ENCODE data around the gene SFMBT2.

SFMBT2 gene

DNA sequence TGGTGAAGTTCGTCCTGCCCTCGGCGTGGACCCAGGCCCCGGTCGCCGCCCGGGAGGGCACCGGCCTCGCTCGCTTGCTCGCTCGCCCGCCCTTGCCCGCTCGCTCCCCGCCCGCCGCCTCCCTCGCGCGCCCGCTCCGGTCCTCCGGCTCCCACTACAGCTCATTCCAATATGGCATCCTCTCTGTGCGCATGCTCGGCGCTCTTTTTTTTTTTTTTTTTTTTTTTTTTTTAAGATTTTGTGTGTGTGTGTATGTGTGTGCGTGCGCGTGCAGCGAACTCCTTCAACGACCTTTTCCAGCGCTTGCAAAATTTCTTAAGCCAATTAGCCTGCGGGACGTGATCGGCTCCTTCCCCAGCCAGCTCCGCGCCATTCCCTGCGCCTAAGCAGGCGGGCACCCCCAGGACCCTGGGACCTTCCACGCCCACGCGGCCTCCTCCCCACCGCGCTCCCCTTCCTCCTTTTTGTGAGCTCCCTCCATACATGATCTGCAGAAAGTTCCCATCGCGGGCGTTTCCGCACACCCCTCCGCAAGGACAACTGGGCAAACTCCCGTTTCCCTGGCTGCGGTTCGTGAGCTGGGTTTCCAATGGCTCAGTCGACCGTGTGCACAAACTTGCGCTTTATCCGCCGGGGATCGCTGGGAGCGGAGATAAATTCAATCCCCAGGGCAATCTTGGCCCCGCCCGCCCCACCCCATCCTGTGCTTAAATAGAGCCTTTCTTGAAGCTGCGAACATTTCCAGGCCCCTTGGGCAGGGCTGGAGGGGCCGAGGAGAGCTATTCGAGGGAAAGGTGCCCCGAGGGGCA lies at the start of gene SFMBT2:
TSS of gene SFMBT2 (minus strand) at position 173 of the 809 bp plus-strand sequence. CDS start 29,136 bp downstream, outside the sequence.
- DNase-seq (ENCODE audit: low spot score): peak; percentile 15

DNA sequence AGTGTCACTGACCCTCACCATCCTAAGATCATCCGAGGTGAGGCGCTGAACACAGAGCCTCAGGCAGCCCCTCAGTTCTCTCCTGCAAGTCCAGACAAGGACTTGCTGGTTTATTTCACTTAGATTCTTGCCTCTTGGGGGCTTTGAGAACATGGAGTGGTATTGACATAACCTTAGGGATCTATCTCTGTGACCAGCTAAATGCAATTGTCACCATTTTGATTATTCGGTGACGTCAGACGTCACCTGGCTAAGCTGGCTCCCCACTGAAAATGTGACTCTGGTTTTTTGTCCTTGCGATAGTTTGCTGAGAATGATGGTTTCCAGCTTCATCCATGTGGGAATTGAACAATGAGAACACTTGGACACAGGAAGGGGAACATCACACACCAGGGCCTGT lies 49.2 kb upstream of the SFMBT2 start:
- DNase-seq (ENCODE audit: low spot score): no peak

DNA sequence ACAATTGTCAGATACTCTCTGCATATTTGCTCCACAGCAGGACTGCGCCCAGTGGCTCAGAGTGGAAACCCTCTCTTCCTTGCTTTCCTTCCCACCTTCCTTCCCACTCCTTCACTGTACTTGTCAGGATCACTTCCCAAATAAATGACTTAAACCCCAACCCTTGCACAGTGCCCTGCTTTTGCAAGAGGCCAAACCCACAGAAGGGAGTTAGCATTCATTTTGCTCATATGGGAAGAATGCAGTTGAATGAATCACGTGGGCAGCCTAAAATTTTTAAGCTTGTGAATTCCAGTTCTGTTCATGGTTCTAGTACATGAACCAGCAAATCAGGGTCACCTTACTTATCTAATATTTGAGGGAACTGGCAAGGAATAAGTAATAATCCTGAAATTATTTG lies 47.7 kb upstream of the SFMBT2 start:
- DNase-seq (ENCODE audit: low spot score): no peak

DNA sequence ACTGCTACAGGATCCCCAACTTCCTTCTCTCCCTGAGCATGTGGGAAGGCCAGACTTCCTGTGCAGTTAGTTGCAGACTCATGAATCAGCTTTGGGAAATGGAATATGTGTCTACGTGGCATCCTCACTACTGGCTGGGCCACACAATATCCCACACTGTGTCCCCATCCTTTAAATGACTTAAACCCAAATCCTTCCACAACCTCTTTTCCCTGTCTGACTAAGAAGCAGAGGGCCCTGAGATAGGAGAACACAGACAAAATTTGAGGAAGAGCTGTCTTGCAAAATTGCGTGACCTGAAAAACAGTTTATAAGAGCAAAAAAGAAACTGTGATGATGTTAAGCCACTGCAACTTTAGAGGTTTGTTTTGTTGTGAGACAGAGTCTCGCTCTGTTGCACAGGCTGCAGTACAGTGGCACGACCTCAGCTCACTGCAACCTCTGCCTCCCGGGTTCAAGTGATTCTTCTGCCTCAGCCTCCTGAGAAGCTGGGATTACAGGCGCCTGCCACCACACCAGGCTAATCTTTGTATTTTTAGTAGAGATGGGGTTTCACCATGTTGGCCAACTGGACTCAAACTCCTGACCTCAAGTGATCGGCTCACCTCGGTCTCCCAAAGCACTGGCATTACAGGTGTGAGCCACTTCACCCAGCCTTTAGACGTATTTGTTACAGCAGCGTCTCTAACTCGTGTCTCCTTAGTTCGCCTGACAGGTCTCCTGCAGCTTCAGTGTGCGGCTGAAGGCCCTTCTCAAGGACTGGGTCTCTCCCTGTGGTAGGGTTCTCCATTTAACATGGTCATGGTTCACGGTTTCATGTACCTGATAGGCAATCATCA lies 46.9 kb upstream of the SFMBT2 start:
- no peak for DNase-seq (ENCODE audit: low spot score)

DNA sequence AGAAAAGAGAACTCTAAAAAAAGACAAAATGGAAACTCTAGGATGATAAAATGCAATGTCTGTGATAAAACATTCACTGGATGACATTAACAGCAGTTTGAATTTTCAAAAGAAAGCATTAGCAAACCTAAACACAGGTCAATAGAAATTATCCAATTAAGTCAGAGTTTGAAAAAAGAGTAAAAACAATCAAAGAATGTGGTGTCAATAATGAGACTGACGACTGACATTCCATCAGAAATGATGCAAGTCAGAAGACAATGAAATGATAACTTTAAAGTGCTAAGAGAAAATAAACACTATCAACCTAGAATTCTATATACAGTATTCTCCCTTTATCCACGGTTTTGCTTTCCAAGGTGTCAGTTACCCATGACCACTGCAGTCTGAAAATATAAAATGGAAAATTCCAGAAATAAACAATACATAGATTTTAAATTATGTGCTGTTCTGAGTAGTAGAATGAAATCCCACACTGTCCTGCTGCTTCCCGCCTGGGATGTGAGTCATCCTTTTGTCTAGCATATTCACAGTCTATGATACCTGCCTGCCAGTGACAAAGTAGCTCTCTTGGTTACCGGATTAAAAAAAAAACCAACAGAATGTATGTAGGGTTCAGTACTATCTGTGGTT lies 38.3 kb upstream of the SFMBT2 start:
- no peak for DNase-seq (ENCODE audit: low spot score)

DNA sequence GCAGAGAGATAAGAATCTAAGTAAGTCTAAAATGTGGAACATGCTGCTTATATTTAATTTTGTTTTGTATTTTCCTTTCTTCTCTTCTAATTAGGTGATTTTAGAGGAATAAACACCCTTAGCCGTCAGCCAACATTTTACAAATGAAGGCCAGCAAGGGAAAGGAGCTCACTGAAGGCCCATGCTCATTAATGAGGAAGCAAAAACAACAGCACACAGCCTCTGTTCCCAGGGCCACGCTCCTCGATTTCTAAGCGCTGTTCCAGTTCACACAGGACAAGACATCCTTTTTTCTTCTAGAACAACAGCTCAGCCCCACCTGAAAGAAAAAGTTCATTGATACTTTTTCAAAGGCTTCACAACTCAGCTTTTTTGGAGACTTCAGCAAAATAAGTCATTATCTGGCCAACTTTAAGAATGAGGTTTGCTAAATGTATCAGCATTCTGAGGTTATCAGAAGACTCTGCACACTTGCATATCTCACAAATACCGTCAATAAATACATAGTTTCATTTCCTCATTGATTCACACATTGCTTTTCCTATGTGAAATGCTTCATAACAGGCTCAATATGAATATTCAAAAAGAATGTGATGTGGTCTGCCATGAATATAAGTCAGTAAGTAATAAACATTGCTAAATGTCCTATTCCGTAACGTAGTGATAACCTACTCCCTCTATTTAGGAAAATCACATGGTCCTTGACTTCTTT lies 34.8 kb upstream of the SFMBT2 start:
- no peak for DNase-seq (ENCODE audit: low spot score)

DNA sequence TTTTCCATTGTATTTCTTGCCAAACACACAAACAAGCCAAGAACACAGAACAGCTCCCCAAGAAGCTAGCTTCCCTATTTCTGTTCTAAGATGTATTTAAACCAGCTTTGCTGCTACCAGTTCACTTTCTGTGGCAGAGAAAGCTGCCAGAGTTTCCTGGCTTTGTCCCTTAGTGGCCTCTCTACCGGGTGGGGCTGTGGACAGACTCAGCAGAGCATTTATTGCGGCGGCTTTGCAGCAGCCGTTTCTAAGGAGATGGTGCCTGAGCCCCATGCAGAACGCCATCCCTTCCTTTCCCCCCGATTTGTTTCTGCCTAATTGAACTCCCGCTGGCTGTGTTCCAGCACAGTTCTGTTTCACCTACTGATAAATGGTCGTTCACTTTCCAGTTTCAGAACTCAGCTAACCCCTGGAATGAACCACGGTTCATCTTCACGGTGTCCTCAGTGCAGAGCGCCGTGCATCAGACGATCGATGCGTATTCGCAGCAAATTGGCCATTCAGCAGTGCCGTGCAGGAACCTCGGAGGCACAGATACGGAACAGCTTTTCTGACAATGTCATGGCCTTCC lies 33.8 kb upstream of the SFMBT2 start:
- no peak for DNase-seq (ENCODE audit: low spot score)

DNA sequence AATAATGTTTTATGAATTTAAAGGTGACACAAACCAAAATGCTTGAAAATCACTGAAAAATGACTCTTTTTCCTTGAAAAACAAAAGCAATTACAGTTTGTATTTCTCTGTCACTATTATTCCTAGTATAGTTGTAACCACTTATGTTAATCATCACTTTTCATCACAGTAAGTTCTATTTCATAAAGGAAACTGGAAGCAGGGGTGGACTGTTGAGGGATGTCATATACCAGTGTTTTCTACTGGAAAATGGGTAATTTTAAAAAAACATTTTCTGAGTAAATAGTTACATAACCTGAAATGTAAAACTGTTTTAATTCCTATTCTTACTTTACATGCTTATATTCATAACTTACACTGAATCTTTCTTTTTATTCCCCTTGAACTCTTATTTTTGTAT lies 32.2 kb upstream of the SFMBT2 start:
- no peak for DNase-seq (ENCODE audit: low spot score)

DNA sequence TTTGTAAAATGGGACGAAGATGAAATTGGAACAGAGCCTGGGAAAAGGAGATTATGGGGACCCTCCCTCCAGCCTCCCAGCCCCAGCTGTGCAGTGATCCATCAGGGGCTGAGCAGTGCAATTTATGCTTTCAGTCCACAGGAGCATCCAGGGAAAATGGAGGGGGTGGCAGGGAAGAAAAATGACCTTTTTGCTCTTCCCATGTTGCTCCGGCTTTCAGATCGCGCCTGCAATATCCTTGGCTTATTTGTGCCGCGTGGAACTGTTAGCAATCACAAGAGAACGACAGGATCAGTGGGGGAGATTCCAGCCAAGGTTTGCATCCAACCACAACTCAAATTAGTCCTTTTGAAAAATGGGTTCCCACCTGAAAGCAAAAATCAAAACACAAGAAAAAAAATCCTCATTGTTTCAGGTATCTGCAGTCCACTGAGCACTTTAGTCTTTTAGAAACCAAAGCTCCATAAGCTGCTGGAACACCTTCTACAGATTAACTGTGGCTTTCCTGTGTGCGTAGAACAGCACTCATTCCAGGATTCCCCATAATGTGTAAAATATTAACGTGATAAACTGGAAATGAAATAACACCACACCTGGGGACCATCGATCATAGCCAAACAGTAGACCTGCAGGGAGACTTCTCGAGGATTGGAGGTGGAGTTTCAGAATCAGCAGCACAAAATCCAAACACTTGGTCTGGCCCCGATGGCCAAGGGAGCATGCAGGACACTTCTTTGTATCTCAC lies 30.7 kb upstream of the SFMBT2 start:
- no peak for DNase-seq (ENCODE audit: low spot score)

DNA sequence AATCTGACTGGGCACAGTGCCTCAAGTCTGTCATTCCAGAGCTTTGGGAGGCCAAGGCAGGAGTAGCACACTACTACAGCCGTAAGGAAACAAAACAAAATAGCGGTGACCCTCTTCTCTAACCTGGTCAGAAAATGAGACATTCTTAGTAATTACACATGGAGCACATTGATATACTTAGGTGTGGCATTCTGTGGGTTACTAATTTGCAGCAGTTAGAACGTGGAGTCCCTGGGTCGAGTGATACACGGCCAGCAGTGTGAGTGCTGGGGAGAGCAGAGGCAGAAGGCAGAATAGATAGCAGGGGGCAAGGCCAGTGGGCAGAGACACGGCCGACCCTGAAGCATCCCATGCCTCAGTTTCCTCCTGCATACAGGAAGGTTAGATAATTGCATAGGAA lies 28.9 kb upstream of the SFMBT2 start:
- no peak for DNase-seq (ENCODE audit: low spot score)

DNA sequence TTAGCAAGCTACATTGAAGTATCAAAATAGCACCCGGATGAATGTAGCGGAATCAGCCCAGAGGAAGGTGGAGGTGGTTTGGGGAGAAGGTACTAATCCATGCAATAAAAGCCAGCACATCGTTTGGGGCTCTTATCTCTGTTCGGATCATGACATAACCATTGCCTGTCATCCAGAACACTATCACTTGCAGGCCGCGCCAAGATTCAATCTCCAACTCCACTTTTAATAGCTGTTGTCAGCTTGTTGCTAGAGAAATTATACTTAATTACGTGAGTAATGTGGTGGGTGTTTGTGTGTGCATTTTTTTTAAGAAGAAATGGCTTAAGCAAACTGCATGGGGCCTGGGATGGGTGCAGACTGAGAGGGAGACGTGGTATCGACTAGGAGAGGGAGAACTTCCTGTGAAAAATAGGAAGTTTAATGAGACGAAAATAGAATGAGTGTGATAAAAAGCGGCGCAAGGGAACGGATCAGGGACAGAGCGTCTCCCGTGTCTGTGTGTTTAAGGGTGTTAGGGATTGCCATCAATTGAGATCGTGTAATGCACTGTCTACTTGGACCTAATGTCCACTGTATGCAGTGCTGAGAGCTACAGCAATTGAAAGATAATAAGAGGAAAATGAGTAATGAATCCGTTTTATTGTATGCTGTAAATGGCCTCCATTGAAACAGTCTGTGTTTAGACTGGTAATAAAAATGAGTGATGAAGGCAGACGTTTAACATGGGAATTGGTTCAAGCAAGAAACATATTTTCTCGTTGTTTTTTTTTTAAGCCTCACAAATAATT lies 27.6 kb upstream of the SFMBT2 start:
- no peak for DNase-seq (ENCODE audit: low spot score)

DNA sequence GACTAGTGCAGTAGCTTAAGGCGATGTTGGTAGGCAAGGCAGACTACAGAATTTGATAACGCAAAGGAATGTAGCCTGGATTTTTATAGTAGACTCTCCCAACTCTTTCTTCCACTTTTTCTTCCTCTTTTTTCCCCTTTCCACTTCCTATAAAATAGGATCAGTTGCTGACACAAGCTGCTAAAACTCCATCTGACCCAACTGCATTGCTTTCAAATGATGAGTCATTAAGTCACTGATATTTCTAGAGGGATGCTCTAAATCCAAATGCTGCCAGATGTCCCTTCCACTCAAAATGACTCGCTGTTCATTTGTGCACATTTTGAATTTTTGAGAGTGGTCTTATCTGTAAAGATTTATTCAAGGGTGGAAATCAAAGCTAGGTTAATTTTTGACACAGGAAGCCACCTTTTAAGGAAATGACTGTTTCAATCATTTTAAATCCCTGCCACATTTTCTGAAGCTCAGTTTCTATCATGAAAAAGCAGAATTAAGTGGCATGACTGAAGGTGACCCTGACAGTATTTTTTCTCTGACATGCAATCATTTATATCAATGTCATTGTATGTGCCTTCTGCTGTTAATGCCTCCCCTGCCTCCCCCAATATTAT lies 25.8 kb upstream of the SFMBT2 start:
- DNase-seq (ENCODE audit: low spot score): no peak

DNA sequence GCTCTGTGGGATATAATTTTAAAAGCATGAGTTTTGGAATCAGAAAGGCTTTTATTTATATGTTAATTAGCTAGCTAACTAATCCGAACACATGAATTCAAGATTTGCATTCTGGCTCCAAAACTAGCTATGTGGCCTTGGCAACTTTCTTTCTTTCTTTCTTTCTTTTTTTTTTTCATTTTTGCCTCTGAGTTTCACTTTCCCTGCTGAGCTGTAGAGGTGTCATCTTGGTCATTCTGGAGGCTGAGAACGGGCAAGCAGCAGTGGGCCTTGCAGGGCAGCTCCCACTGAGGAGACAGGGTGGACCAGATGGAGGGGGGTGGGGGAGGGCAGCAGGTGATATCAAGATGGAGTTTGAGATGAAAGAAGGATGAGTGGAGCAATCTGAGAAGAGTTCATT lies 24.8 kb upstream of the SFMBT2 start:
- no peak for DNase-seq (ENCODE audit: low spot score)

DNA sequence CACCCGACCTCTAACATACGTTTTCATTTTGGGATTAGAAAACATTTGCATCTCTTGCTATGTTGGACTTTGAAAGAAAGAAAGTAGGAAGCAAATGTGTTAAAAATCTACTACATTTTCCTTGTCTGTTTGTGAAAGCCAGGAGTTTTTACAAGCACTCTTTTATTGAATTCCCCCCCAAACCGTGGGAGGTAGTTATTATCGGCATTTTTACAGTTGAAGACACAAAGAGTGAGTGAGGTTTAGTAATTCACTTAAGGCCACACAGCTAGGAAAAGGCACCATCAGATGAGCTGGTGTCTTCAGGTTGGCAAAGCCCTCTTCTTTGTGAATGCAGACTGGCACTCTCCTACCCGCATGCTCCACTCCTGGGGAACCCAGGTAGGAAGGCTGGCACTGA lies 23.5 kb upstream of the SFMBT2 start:
- DNase-seq (ENCODE audit: low spot score): no peak

DNA sequence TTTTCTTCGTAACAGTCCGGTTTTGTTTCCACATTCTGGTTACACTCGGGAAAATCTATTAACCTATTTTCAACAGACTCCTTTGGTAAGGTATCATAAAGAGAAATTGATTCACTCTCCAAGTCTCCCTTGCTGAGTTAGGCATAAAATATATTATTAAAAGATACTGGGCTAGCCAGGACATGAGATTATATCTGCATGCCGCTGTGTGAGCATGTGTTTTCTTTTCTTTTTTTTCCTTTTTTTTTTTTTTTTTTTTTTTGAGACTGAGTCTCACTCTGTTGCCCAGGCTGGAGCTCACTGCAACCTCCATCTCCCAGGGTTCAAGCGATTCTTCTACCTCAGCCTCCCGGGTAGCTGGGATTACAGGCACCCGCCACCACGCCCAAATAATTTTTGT lies 23.0 kb upstream of the SFMBT2 start:
- DNase-seq (ENCODE audit: low spot score): no peak

DNA sequence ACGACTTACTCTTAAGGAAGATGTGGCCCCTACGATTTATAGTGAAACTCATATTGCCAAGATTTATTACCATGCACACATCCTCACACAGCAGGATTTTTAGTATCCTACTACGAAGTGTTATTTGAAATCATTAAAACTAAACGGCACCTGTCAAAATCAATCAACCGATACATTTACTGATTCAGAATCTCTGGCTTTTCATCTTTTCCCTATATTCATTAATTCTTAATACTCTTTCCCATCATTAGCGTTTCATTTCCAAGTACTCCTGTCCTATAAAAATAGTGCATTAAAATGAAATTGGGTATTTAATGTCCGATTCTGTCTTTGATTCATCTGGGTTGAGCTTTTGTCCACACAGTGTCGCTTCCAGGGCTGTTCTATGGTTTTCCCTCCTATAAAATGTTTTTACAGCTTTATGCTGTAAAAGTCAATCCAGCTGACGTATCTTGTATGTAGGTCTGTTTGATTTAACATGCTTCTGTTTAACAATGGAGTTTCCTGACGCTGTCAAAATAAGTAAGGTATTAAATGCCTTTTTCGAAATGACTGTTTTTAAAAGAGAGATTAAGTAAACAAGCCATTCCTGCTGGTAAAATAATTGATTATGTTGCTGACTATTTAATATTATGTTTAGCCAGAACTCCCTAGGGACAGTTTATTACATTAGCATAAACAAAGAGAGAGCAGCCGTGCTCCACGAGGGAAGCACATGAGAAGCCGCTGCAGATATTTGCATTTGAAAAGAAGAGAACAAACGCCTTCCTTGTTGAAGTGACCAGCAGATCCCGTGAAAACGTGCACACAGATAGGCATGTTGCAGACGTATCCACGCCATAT lies 22.3 kb upstream of the SFMBT2 start:
- no peak for DNase-seq (ENCODE audit: low spot score)

DNA sequence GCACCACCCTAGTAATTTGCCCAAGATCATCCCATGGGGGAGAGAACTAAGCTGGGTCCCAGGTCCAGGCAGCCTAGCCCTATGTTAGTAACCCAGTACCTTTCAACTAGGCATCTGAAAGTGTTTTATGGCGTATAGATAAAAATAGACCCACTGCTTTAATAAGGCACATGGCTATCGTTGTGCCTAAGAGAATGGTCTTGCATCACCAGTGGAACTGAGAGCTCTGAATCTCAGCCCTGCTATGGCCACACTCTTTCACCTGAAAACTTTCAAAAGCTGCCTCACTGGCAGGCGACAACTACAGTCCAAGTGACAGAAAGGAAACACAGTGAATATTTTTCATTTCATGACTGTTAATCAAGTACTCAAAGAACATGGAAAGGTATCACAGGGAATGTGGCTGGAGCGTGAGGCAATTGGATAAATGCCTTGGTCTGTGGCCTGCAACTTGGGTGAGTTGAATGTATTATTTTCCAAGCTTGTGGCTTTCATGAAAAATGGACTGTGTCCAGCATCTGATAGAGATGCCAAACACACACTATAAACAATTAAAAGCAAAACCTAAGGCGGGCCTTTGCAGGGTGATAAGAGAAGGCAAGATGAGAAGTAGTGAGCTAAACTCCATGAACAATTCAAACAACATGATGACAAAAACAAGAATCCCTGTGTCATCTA lies 18.0 kb upstream of the SFMBT2 start:
- DNase-seq (ENCODE audit: low spot score): no peak

DNA sequence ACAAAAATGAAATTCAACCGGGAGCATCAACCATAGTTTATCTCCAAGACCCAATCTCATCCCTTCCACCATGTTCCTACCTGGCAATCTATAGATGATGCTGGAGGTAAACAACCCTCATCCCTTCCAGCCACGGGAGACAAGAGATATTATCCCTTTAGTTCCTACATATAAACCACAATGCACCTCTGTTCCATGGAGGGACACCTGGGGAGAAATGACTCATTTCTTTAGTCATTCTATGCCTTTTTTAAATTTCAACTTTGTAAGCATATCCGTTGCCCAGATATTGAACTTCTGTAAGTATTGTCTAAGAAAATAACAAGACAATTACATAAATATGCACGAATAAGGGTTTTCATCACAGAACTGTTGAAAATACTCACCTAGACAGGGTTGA lies 15.5 kb upstream of the SFMBT2 start:
- no peak for DNase-seq (ENCODE audit: low spot score)
